ENCODE measurements around the gene OXLD1. TPM values are rescaled to one million over a fixed set of nuclear protein-coding genes. Genes with fewer than 3 reads are reported as not detected.

OXLD1 gene
- total RNA-seq, result 10 to 100 TPM; 18.0 to 21.2 TPM
- long read RNA-seq, donor 1, transcript OXLD1-206 (1 exons, 1,600 nt), result major isoform, 6 of 12 reads
- long read RNA-seq, donor 1, partial matches to known transcripts, result 0 of 12 reads
- long read RNA-seq, donor 1, other reads (novel, unspliced or antisense), result 0 of 12 reads
- long read RNA-seq, donor 2, transcript OXLD1-206 (1 exons, 1,600 nt), result major isoform, 40 of 60 reads
- long read RNA-seq, donor 2, transcript OXLD1-201 (2 exons, 620 nt), result minor isoform, 8 of 60 reads
- long read RNA-seq, donor 2, partial matches to known transcripts, result 0 of 60 reads
- long read RNA-seq, donor 2, other reads (novel, unspliced or antisense), result 0 of 60 reads

GRCh38 chr17:81666342-81667191 lies at the start of gene OXLD1, which contains the start of gene CCDC137:
OXLD1 (minus strand) TSS chr17:81666605; CDS start chr17:81666577, 28 bp downstream.
CCDC137 (plus strand) TSS chr17:81666737; CDS start chr17:81666767, 30 bp downstream.
- peak; percentile 99 for DNase-seq (ENCODE audit: low spot score)
- intact Hi-C loops (cut with DNase I), result no loop called here

GRCh38 chr17:81715107-81715871 lies 48.9 kb upstream of the OXLD1 start:
- DNase-seq (ENCODE audit: low spot score), result no peak
- intact Hi-C loops (cut with DNase I), result no loop called here

- DNase-seq (ENCODE audit: low spot score), result no peak
- intact Hi-C loops (cut with DNase I), result no loop called here
Measured at GRCh38 chr17:81714412-81715106, 48.2 kb upstream of the OXLD1 start.

GRCh38 chr17:81713556-81714411 lies 47.4 kb upstream of the OXLD1 start:
- no peak for DNase-seq (ENCODE audit: low spot score)
- intact Hi-C loops (cut with DNase I), result no loop called here

DNA sequence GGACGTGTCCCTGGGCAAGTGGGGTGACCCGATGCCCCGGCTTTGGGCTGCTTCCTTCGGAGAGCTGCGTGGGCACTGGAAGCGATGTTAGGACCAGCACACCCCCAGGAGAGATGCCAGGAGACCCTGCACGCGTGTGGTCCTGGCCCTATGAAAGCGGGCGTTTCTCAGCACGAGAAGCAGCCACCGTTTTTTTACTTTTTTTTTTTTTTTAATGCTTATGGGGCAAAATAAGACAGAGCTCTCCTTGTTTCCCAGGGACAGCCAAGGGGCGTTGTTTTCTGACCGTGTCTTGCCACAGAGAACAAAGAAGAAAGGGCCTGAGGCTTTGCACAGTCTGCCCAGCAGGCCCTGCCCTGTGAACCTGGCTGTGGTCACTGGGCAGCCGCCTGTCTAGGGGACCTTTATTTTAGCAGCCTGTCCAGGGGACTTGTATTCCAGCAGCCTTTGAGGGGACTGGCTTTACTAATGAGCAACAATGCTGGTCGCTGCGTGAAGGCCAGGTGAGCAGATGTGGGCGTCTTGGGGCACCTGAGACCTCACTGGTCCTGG lies 46.7 kb upstream of the OXLD1 start:
- no peak for DNase-seq (ENCODE audit: low spot score)
- intact Hi-C loops (cut with DNase I), result no loop called here

DNA sequence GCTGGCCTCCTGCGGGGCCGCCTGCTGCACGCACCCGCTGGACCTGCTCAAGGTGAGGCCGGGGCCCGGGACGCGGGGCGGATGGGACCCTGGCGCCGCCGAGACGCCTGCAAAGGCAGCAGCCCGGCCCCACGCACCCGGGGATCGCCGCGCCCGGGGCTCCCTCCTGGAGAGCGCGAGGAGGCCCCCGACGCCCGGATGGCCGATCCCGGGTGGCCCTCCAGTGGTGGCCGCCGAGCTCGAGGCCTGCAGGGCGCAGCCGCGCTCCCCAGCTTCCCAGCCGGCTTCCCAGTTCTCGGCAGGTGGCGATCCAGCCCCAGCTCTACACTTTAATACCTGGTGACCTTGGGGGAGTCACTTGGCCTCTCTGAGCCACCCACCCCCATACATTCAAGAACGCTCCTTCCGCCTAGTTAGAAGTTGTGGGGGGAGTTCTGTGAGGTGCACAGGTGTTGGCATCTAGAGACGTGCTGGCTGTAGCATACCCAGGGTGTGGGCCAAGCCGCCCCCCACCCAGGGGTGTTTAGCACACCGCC lies 46.1 kb upstream of the OXLD1 start:
- DNase-seq (ENCODE audit: low spot score), result no peak
- intact Hi-C loops (cut with DNase I), result no loop called here

- DNase-seq (ENCODE audit: low spot score), result peak; percentile 88
- intact Hi-C loops (cut with DNase I), result no loop called here
Measured at GRCh38 chr17:81711814-81712467, 45.5 kb upstream of the OXLD1 start, which contains the start of gene SLC25A10. SLC25A10 (plus strand) TSS chr17:81712284; CDS start chr17:81712427, 143 bp downstream.

GRCh38 chr17:81710514-81711308 lies 44.3 kb upstream of the OXLD1 start:
- intact Hi-C loops (cut with DNase I), result no loop called here
- no peak for DNase-seq (ENCODE audit: low spot score)

DNA sequence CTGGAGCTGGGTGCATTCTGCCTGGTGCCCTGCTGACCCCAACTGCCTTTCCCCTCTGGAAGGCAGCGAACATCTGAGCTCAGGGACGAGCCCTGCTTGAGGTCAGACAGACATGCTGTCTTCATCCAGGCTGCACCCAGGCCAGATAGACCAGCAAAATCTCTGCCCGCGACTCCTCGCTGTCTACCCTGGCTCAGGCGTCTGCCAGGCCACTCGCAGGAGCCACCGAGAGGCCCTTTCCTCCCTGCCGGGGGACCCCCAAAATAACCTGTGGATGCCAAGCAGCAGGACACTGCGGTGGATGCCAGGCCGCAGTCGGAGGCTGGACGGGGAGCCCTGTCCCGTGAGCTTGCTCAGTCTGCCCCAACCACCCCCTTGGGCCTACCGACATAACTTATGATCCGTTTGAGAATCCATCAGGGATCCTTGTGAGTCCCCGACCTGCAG lies 42.4 kb upstream of the OXLD1 start:
- DNase-seq (ENCODE audit: low spot score), result no peak
- intact Hi-C loops (cut with DNase I), result no loop called here

GRCh38 chr17:81707725-81708646 lies 41.6 kb upstream of the OXLD1 start:
- DNase-seq (ENCODE audit: low spot score), result no peak
- intact Hi-C loops (cut with DNase I), result no loop called here

DNA sequence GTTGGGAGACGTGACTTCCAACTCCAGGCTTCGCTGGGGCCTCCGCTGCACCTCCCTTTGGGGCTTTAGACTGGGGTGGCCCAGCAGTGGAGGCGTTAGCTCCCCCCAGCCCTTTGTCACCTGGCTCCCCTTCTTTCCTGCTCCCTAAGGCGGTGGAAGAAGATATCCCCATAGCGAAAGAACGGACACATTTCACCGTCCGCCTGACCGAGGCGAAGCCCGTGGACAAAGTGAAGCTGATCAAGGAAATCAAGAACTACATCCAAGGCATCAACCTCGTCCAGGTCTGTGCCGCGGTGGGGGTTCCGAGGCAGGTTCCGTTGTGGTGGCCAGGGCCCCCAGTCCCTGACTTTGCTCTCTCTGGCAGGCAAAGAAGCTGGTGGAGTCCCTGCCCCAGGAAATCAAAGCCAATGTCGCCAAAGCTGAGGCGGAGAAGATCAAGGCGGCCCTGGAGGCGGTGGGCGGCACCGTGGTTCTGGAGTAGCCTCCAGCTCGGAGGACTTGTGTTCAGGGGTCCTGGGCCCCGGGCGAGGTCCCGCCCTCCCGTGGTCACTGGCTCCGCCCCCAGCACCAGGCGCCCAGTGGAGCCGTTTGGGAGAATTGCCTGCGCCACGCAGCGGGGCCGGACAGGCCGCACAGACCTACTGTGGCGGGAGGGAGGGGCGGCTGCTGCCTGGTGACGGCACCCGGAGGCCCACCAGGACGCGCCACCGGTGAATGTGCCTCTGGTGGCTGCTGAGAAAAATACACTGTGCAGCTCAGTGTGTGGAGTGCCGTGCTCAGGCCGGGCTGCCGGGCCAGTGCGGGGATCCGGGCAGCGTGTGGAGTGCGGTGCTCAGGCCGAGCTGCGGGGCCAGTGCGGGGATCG lies 40.6 kb upstream of the OXLD1 start:
- DNase-seq (ENCODE audit: low spot score), result no peak
- intact Hi-C loops (cut with DNase I), result no loop called here

- intact Hi-C loops (cut with DNase I), result no loop called here
- DNase-seq (ENCODE audit: low spot score), result no peak
Measured at GRCh38 chr17:81706232-81706611, 39.8 kb upstream of the OXLD1 start.

DNA sequence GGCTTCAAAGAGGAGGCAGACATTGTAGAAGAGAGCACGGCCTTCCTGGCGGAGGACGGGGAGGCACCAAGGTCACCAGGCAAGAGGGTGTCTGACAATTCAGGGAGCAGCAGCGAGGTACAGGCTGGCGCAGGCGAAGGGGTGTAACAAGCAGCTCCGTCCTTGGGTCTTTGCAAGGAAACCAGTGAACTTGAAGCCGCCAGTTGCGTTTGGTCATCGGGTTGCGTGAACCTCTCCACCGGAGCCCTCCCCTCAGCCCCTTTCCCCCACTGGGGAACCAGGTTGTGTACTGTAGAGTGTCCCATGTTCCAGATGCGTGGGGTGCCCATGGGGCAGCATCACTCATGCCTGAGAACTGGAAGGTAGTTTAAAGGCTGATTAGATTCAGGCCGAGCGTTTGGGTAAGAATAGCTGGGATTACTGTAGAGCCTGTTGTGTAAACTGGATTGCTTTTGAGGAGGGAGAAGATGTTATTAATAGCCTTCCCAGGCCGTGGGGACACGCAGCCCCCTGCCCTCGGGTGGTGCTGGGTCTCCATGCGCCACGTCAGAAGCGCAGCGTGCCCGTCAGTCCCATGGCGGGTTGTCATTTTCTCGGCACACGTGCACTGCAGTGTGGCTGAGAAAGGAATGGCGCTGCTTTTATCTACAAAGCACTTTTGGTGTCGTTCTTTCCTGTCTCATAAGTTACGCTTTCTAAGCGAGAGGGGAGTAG lies 39.3 kb upstream of the OXLD1 start:
- DNase-seq (ENCODE audit: low spot score), result no peak
- intact Hi-C loops (cut with DNase I), result no loop called here

Measured in posterior vena cava (tissue), 2 donors.